GM19372 (cell line): Measurements from ENCODE around the gene ZNF830.
"Not testable (repeated sequence)": the region's sequence is repeated elsewhere in the genome, so short reads cannot be mapped to it uniquely, and the experiment has no call there.

Source experiments
- ATAC-seq: cut with Tn5 transposase; IDR thresholded peaks from one replicate; pipeline ENCODE4 v1.9.1; 2021; ENCODE audit warnings: mild to moderate bottlenecking, low read depth, moderate library complexity; ENCODE audit not compliant: unreplicated experiment

The ZNF830 gene, protein sequence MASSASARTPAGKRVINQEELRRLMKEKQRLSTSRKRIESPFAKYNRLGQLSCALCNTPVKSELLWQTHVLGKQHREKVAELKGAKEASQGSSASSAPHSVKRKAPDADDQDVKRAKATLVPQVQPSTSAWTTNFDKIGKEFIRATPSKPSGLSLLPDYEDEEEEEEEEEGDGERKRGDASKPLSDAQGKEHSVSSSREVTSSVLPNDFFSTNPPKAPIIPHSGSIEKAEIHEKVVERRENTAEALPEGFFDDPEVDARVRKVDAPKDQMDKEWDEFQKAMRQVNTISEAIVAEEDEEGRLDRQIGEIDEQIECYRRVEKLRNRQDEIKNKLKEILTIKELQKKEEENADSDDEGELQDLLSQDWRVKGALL

DNA sequence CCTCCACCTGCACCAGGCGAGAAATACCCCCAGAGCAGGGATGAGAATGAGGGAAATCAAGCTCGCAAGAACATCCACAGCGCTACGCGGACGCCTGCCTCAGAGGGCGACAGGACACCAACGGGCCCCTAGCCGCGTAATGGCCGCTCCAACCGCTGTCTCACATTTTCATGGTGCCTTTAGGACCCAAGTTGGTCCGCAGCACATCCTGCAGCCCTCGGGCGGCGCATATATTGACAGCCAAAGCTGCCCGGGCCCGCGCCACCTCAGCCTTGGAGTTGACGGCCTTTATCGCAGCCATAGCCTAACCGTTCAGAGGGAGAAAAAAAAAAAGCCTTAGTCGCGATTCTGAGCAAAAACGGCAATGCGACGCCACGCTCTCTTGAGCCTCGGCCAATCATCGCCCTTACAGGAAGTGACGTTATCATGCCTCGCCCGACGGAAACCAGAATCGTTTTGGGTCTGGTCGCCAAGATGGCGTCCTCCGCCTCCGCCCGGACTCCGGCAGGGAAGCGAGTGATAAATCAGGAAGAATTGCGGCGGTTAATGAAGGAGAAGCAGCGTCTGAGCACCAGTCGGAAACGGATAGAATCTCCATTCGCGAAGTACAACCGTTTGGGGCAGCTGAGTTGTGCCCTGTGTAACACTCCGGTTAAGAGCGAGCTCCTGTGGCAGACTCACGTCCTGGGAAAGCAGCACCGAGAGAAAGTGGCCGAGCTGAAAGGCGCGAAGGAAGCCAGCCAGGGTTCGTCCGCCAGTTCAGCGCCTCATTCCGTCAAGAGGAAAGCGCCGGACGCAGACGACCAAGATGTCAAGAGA is at the start of gene ZNF830, which contains the start of gene CCT6B:
ZNF830 (plus strand) TSS at position 448 of the 819 bp plus-strand sequence; CDS start at position 475, 27 bp downstream.
CCT6B (minus strand) TSS at position 368 of the 819 bp plus-strand sequence; CDS start at position 301, 67 bp downstream.
- peak; percentile 83 for ATAC-seq

DNA sequence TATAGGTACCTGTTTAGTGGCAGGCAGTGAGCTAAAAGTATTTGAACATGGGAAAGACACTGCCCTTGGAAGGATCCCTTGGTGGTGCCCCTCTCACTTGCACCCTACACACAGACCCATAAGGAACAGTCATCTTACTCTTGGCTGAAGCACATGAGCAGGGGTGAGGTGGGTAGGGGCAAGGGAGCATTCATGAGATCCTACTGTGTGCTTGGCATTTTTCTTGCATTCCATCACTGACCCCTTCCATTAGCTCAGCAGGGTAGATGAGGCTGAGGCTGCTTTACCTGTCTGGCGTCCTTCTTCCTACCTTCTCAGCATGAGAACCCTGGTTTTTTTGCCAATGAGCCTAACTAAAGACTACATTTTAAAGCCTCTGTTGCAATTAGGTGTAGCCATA is 48.3 kb upstream of the ZNF830 start:
- no peak for ATAC-seq

GRCh38 chr17:34916120-34916519 is 45.2 kb upstream of the ZNF830 start:
- no peak for ATAC-seq

- no peak for ATAC-seq
Measured at GRCh38 chr17:34917381-34917780, 44.0 kb upstream of the ZNF830 start.

- no peak for ATAC-seq
Measured at GRCh38 chr17:34920676-34921075, 40.7 kb upstream of the ZNF830 start.

DNA sequence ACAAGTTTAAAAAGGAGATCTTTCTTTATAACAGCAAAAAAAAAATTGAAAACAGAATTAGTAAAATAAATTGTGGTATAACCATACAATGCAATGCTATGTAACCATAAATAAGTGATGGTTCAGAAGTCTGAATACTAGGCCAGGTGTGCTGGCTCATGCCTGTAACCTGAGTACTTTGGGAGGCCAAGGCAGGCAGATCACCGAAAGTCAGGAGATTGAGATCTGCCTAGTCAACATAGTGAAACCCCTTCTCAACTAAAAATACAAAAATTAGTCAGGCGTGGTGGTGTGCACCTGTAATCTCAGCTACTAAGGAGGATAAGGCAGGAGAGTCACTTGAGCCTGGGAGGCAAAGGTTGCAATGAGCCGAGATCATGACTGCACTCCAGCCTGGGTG is 34.7 kb upstream of the ZNF830 start:
- no peak for ATAC-seq

GRCh38 chr17:34930283-34930682 is 31.1 kb upstream of the ZNF830 start:
- ATAC-seq: no peak

GRCh38 chr17:34950780-34951179 is 10.6 kb upstream of the ZNF830 start:
- ATAC-seq: not testable (repeated sequence)

- ATAC-seq: no peak
Measured at GRCh38 chr17:34958438-34958837, 2.9 kb upstream of the ZNF830 start.

DNA sequence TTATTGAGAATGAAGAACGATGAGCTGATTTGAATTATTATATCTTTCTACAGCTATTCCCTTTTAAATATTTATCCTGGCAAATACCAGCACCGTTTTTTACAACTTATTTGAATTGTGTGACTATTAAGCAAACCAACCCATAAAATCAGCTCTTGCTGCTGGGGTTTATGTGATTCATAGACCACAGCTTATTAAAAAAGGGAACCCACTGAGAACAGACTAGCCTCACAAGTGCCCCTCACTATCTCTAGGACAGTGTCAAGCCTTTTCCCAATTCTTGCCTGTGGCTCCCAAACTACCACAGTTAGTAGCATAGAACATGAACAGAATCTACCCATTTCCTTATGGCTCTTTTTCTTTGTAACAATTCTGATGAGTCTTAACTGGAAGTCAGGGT is 12.8 kb downstream of the ZNF830 start:
- ATAC-seq: no peak

DNA sequence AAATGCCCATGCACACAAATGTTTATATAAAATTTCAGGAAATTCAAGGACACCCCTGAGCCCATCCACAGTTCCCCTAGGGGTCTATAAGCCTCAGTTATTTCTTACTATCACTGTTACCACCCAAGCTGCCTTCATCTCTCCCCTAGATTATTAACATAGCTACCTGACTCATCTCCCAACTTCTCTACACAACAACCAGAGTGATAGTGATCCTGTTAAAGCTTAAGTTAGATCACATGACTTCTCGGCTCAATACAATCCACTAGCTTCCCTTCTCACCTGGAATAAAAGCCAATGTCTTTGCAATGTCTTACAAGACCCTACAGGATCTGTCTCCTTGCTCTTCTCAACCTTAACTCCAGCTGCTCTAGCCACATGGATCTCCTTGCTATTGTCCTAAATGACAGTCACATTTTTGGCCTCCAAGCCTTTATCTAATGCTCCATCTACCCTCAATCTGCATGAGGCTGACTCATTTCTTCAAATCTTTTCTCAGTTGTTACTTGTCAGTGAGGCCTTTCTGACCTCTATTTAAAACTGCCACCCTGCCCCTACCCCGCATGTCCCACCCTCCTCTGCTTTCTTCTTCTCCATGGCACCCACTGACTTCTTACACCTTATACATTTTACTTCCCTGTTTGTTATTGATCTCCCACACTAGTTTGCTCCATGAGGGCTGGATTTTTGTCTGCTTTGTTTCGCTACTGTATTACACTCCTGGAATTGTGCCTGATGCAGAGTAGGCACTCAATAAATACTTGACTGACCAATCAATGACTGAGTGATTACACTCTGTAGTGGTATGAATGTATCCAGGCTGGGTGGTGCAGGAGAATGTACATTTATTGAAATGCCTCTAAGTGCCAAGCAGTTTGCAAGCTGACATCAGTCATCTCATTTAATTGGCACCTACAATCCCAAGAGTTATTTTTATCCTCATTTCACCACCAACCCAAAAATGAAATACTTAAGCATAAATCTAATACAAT is 13.8 kb downstream of the ZNF830 start:
- no peak for ATAC-seq

DNA sequence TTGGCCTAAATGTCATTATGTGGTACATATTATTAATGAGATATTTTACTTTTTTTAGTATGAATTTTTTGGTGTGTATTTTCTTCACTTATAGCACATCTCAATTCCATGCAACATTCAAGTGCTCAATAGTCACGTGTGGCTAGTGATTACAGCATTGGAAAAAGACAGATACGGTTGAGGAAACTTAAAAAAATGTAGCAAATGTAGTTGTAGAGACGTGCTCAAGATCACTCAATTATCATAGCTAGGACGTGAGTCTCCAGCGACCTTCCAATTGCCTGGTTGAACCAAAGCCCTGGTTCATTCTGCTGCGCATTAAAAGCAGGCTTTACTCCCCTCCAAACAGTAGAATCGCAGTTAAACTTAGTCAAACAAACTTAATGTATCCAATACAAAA is 17.8 kb downstream of the ZNF830 start:
- ATAC-seq: no peak

DNA sequence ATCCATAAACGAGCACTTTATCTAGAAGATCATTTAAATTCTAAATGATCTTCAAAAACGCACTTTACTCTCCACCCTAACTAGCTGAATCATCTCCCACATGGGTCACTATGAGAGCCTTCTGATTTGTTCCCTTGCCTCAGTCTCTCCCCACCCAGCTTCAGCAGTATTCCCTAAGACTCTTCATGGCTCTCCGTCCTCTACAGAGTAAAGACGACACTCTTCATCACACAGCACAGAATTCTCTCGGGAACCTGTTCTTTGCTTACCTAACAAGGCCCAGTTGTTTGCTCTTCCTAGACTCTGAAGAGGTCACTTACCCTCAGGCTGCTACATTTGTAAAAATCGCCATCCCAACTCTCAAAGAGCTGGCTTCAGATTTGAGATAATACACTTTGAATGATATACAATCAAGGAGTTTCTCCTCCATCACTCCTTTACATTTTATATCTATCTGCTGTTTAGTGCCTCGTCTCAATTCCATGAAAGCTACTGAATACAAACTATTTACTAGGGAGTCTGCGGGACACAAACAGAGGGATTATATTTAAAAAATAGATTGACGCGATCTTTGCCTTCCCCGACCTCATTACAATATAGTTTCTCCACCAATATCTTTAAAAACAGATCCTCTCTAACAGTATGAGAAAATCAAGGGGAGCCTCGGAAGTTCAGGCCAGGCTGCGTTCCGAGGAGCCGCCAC is 18.5 kb downstream of the ZNF830 start:
- no peak for ATAC-seq

- ATAC-seq: peak; percentile 73
Measured at GRCh38 chr17:34980353-34980680, 19.0 kb downstream of the ZNF830 start, which contains the start of gene LIG3. LIG3 (plus strand) TSS chr17:34980512; CDS start chr17:34983006, 2,494 bp downstream.

- peak; percentile 73 for ATAC-seq
Measured at GRCh38 chr17:34980681-34981537, 19.6 kb downstream of the ZNF830 start.

GRCh38 chr17:34981538-34982241 is 20.4 kb downstream of the ZNF830 start:
- ATAC-seq: no peak

DNA sequence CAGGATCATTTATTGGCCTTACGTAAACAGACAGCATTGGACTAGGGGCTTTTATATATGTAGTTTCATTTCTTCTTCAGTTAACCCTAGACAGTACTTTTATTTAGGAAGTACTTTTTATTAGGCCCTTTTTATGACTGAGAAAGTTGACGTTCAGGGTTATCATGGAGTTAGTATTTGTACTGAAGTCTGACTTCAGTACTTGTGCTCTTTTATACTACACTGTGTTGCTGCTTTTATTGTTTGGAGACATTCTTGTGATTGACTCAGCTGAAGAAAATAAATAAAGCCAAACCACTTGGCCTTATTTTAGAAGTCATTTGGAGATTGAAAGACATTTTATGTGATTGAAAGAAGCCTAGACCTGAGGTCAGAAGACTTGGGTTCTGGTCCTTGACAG is 25.9 kb downstream of the ZNF830 start:
- ATAC-seq: no peak

DNA sequence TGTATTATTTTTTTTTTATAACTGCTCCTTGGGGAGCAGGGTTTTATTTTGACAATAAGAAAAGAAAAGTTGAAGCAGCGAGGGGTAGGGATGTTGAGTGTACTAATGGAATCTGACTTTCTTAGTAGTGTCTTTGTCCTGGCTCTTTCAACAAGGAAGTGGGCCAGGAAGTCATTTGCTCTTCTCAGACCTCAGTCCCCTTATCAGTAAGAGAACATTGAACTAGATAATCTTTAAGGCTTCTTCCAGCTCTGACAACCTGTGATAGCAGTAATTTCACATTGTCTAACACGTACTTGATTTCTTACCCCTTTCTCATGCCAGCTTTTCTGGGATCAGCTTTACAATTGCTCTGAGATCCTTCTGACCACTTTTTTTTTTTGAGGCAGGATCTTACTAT is 27.3 kb downstream of the ZNF830 start:
- ATAC-seq: no peak
